ENCODE results near the gene HBD.

DNA sequence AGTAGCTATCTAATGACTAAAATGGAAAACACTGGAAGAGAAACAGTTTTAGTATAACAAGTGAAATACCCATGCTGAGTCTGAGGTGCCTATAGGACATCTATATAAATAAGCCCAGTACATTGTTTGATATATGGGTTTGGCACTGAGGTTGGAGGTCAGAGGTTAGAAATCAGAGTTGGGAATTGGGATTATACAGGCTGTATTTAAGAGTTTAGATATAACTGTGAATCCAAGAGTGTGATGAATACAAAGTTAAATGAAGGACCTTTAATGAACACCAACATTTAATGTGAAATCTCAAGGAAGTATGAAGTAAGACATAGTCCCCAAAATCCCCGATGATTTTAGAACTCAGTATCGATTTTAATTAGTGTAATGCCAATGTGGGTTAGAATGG is 3.1 kb upstream of the HBD start:
- no peak for TF ChIP-seq GATA2 (IDR thresholded peaks at IDR 0.05; ENCODE audit: low read depth, low read length)
- no peak for TF ChIP-seq GATA3 (IDR thresholded peaks at IDR 0.05; ENCODE audit: low read depth, low read length)
